Stimulated activated CD8-positive, alpha-beta memory T cell treated with anti-CD3 and anti-CD28 coated beads, Interleukin-7, amount 100 ng/mL, for 1 hour (primary cell): Measurements from ENCODE around the gene SON.
"Not testable (repeated sequence)": the region's sequence is repeated elsewhere in the genome, so short reads cannot be mapped to it uniquely, and the experiment has no call there.

Source experiments
- DNase-seq, 2 donors: peaks; one replicate each; pipeline ENCODE4 v3.0.0-alpha.2; 2020; ENCODE audit warnings: low read depth in 2 of 2

SON gene

GRCh38 chr21:33569991-33570390, 27.2 kb downstream of the SON start:
- DNase-seq, result no peak

DNA sequence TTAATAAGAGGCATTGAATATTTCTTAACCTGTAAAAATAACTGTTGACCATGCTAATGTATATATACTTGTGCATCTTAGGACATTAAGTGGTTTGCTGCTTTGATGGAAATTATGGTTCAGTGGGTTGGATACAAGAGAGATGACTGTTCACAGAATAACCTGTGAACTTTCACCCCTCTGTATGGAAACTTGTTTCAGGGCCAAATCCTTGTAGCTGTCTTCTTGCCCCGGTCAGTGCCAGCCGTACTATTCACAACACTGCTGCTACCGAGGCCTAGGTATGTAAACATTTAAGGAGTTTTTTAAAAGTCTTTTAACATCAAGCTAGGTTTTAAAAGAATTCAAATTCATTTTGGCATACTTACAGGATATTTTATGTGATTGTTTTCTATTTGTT, 29.5 kb downstream of the SON start:
- no peak for DNase-seq

GRCh38 chr21:33576741-33577141, 33.9 kb downstream of the SON start:
- not testable (repeated sequence) for DNase-seq

DNA sequence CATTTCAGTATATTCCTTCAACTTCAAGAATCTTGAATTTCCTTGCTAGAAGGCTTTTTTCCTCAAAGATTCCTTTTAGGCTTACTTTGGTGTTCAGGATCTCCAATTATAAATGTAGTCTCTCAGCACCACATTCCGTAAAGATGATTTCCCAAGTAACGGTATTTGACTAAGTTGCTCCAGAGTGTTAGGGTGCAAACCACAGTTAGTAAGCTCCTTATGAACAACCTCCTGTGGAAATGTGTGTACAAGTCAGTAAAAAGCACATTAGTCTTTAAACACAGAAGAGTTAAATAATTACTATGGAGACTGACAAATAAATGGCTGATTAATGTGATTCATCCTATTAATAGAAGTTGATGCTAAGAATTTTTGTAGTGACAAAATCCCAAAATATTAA, 35.4 kb downstream of the SON start:
- no peak for DNase-seq

- no peak for DNase-seq
Measured at GRCh38 chr21:33578959-33579542, 36.2 kb downstream of the SON start.

DNA sequence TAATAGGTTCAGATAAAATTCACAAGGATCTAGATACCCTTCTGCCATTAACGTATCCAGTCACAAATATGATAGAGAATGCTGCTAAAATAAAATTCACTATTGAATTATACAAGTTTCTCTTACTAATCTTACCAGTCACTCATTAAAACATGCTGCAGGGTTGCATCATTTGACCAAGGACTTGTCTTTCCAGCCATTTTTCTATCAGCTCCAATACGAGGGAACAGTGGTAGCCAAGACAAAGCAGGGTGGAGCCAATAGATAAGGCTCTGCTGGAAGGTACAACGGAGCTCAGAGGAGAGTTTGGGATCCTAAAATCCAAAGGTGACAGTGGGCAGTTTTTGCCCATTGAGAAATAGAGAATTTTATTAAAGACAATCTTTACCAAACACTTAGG, 41.6 kb downstream of the SON start:
- no peak for DNase-seq

DNA sequence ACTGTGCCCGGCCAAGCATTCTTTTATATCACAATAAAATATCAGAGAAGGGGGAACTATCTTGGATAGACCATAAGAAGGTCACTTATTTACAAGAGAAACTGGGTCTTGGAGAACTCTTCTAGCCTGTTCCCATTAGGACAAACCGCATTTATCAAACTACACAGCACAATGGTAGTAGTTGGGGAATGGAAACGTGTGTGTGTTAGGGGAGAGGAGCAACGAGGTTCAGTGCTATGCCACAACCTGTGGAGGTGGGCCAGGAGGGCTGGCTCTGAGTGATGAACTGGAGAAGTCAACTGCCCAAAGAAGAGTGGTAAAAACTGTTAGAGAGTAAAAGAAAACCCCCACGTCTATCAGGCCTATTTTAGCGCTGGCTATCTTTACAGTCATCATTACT, 44.1 kb downstream of the SON start:
- DNase-seq, result no peak

DNA sequence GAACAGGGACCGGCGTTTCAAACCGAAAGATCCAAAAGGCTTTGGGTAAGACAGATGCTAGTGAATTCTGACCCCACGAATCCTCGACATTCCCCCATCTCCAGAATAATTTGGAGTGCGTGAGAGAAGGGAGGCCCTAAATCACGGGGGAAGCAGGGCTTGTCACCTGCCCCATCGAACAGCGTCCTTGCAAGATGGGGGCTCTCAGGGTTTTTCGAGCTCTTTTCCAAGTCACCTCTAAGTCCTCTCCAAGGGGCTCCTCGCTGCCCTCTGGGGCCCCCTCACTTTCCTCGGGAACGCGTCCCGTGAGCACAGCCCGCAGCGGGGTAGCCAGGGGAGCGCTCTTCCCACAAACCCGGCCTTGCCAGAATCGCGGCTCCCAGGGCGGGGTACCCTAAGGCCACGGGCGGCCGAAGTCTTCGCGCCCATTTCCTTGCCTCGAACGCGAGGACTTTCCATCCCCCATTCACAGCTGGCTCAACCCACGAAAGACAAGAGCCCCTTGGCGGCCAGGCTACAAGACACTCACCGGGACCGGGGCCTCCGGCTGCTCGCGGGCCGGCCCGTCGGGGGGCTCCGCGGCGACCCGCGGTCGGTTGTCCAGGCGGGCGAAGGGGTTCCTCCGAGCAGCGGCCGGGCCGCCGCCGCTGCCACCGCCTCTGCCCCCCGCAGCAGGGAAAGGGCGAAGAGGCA, 45.1 kb downstream of the SON start:
- DNase-seq, result no peak

- peak; percentile 75 to 79 for DNase-seq
Measured at GRCh38 chr21:33588485-33589335, 45.9 kb downstream of the SON start, which contains the start of gene DONSON. DONSON (minus strand) TSS chr21:33588684; CDS start chr21:33588641, 43 bp downstream.

GRCh38 chr21:33598051-33598450, 55.2 kb downstream of the SON start:
- DNase-seq, result no peak

DNA sequence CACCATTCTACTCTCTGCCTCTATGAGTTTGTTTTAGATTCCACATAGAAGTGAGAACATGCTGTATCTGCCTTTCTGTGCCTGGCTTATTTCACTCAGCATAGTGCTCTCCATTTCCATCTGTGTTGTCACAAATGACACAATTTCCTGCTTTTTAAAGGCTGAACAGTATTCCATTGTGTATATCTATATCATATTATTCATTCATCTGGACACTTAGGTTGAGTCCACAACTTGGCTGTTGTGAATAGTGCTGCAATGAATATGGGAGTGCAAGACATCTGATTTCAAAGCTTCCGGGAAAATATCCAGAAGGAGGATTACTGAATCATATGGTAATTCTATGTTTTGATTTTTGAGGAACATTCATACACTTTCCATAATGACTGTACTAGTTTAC, 65.7 kb downstream of the SON start:
- DNase-seq, result no peak

DNA sequence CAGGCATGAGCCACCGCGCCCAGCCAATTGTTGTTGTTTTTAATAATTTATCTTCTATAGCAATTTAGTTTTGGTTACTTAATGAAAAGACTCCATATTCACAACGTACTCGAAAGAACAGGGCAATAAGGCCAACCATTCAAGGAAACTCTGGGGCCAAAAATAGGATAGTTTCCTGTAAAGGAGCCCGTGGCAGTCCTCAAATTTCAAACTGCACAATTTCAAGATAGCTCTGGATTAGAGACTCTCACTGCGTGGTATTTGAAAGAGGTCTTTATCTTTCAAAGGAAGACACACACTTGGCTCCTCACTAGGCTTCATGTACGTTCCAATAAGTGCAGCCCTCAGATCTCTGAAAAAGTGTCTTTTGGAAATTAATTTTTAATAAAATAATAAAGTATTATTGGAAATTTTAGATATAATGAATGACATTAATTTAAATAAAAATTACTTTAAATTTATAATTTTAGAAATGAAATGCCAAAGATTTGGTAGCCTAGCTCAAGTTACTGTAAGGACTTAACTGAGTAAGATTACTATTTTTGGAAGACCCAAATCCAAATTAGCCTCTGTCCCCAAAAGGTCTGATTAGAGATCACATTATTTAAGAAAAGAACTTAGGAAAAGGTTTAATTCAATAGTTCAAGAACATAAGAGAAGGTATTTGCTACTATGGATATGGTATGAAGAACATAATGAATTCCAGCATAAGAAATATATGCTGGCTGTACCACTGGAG, 68.3 kb downstream of the SON start:
- no peak for DNase-seq

GRCh38 chr21:33617565-33617964, 74.7 kb downstream of the SON start:
- DNase-seq, result not testable (repeated sequence)

- no peak for DNase-seq
Measured at GRCh38 chr21:33618407-33618806, 75.6 kb downstream of the SON start.

GRCh38 chr21:33619726-33620125, 76.9 kb downstream of the SON start:
- DNase-seq, result no peak

DNA sequence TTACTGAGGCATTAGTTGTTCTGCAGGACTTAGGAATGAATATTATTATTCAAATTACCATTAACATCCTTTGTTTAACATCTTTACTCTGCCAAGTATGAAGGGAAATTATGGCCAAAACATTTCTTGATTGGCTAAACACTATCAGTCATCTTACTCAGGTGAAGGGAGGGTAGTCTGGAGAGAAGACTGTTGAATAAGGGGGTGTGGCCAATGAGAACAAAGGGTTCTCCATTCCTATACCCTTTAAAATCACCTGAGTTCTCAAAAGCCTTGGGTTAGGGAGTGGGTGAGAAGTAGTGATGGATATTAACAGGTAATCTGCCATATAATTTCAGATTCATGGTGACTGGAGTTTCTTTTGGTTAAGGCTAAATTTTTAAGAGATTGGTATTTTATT, 79.4 kb downstream of the SON start:
- no peak for DNase-seq

- DNase-seq, result not testable (repeated sequence)
Measured at GRCh38 chr21:33626151-33626550, 83.3 kb downstream of the SON start.
